ENCODE data around the gene CEP350.

The CEP350 gene

DNA sequence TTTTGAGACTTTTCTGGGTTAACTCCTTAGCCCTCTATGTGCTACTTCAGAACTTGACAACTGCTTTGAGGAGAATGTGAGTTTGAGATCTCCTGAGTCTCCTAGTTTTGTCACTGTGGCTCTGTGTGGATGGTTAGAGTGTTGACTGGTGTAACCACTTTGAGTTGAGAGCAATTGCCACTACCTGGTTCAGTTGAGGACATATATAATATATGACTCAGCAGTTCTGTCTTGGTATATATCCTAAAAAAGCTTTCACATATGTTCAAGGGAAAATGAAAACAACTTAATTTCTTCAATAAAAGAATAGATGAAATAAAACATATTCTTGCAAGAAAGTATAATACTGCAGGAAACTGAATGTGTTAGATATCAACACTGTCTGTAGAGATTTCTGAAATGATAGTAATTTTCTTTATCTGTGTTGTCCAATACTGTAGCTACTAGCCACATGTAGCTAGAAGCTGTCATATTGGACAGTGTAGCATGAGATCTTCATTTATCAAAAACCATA is 103.3 kb downstream of the CEP350 start:
- in situ Hi-C loops (cut with MboI; ENCODE audit: low sequenced_read_pairs) = no loop called here

- in situ Hi-C loops (cut with MboI; ENCODE audit: low sequenced_read_pairs) = no loop called here
Measured at GRCh38 chr1:180061019-180061418, 106.4 kb downstream of the CEP350 start.

GRCh38 chr1:180062452-180062971 is 107.9 kb downstream of the CEP350 start:
- in situ Hi-C loops (cut with MboI; ENCODE audit: low sequenced_read_pairs) = no loop called here

GRCh38 chr1:180065408-180065807 is 110.8 kb downstream of the CEP350 start:
- in situ Hi-C loops (cut with MboI; ENCODE audit: low sequenced_read_pairs) = no loop called here

- in situ Hi-C loops (cut with MboI; ENCODE audit: low sequenced_read_pairs) = no loop called here
Measured at GRCh38 chr1:180066150-180066549, 111.5 kb downstream of the CEP350 start.

DNA sequence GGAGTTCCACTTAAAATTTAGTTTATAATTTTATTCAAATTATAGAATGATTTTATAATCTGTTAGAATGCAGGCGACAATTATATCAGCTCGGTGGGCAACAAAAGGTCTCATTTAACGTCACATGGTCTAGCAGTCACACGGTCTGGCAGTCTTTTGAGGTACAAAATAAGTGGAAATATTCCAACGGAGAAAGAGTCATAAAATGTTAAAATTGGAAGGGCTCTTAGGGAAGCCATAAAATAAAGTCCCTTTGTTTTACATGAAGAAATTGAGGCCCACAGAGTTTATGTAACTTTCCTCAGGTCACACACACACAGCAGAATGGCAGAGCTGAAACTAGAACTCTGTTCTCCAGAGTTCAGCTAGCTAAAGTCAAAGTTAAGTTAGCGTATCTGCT is 115.7 kb downstream of the CEP350 start:
- in situ Hi-C loops (cut with MboI; ENCODE audit: low sequenced_read_pairs) = no loop called here

GRCh38 chr1:180071759-180072158 is 117.1 kb downstream of the CEP350 start:
- in situ Hi-C loops (cut with MboI; ENCODE audit: low sequenced_read_pairs) = no loop called here

GRCh38 chr1:180080439-180080838 is 125.8 kb downstream of the CEP350 start:
- in situ Hi-C loops (cut with MboI; ENCODE audit: low sequenced_read_pairs) = no loop called here

DNA sequence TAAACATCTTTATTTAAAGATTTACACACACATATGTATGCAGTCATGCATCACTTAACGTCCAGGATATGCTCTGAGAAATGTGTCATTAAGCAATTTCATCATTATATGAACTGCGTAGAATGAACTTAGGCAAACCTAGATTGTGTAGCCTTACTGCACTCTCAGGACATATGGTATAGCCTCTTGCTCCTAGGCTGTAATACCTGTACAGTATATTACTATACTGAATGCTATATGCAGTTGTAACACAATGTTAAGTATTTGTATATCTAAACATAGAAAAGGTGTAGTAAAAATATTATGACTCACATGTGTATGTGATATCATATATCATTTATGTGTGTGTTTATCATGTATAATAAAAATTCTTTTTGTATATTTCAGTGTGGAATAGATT is 126.9 kb downstream of the CEP350 start:
- in situ Hi-C loops (cut with MboI; ENCODE audit: low sequenced_read_pairs) = no loop called here

DNA sequence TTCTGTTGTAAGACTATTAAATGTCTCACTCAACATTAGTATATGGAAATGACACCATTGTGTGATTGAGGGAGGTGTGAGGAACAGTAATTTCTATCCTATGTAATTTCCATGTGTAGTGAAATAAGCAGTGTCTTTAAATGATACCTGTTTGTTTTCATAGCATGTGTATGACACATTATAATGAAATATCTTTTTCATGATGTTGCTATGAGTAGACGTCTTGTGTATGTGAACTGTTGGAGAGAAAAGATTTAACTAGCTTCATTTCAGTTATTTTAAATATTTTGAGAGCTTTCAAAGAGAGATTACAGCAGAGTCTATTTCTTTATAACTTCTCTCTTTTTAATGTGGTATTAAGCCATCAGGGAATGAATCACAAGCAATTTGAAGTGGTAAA is 128.6 kb downstream of the CEP350 start:
- in situ Hi-C loops (cut with MboI; ENCODE audit: low sequenced_read_pairs) = no loop called here

DNA sequence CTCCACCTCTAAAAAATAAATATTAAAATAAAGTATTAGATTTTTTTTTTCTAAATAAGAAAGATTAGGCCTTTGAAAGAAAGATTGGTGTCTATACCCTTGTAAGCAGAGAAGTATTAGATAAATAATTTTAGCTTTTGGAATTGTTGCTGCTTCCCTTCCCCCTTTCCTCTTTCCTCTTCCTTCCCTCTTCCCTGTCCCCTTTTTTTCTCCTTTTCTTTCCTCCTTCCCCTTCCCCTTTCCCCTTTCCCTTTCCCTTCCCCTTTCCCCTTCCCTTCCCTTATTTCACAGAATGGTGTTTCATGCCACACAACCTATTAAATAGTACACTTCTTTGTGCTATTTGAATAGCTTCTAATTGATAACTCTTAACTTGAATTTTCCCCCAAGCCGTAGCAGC is 130.3 kb downstream of the CEP350 start:
- in situ Hi-C loops (cut with MboI; ENCODE audit: low sequenced_read_pairs) = no loop called here

- in situ Hi-C loops (cut with MboI; ENCODE audit: low sequenced_read_pairs) = no loop called here
Measured at GRCh38 chr1:180085331-180085730, 130.7 kb downstream of the CEP350 start.

GRCh38 chr1:180092931-180093650 is 138.5 kb downstream of the CEP350 start:
- in situ Hi-C loops (cut with MboI; ENCODE audit: low sequenced_read_pairs) = no loop called here

DNA sequence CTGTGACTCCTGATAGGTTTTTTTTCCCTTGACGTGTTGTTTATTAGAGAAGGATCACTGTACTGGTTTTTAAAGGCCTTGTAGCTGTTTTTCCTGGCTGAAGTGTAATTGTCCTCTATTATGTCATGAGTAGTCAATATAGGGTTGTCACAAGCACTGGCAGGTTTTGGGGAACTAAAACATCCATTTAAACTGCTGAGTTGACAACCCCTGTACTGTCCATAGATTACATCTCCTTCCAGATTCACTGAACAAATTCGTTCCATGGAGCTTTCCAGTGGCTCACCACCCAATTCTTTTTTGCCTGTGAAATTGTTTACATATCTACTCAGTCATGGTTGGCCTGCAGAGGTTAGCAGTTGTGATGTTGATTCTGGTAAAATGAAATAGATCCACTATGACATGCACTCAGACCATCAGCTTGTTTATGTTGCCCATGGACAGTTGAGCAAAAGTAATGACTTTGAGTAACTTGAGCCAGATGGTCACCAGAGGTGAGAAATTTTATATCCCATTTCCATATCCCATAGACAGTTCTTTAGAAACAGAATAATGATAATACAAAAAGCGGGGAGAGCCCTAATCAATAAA is 140.2 kb downstream of the CEP350 start:
- in situ Hi-C loops (cut with MboI; ENCODE audit: low sequenced_read_pairs) = no loop called here

DNA sequence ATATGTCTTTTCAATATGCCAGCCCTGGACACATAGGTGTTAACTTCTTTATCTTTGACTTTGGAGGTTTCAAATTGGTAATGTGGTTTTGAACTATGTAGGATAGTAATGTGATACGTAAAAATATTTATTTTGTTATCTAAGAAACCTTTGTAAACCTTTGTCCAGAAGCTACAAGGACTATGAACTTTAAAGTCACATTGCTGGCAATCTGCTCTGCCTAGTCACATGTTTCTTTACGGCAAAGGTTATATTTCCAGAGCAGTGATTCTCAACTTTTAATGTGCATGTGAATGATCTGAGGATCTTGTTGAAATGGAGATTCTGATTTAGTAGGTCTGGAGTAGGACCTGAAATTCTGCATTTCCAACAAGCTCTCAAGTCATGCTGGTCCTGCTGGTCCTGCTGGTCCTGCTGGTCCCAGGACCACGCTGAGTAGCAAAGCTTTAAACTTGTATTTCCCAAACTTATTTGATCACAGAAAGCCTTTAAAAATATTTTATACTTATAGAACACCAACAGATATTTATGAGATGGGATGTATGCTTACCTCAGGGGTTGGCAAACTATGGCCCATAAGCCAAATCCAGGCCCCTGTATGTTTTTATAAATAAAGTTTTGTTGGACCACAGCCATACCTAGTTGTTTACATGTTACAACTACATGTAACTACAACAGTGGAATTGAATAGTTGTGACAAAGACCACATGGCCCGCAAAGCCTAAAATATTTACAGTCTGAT is 142.1 kb downstream of the CEP350 start:
- in situ Hi-C loops (cut with MboI; ENCODE audit: low sequenced_read_pairs) = no loop called here

GRCh38 chr1:180097326-180097605 is 142.7 kb downstream of the CEP350 start:
- in situ Hi-C loops (cut with MboI; ENCODE audit: low sequenced_read_pairs) = no loop called here

DNA sequence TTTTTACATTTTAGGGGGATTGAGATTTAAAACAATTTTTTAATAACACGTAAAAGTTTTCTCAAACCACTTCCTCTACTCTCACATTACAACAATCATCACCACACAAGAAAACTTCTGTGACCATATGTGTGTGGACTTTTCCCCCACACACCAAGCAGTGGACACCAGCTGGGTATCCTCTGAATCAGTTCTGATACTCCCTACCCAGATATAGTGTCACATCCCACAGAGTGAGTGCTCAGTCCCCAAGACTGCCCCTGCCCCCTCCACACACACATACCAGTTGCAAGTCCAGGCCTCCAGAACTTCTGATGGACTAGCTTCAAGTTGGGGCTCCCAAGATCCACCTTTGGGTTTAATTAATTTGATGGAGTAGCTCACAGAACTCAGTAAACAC is 146.8 kb downstream of the CEP350 start:
- in situ Hi-C loops (cut with MboI; ENCODE audit: low sequenced_read_pairs) = no loop called here

- in situ Hi-C loops (cut with MboI; ENCODE audit: low sequenced_read_pairs) = no loop called here
Measured at GRCh38 chr1:180103819-180104218, 149.2 kb downstream of the CEP350 start.

GRCh38 chr1:180112091-180112490 is 157.5 kb downstream of the CEP350 start:
- in situ Hi-C loops (cut with MboI; ENCODE audit: low sequenced_read_pairs) = no loop called here

GRCh38 chr1:180112984-180113647 is 158.5 kb downstream of the CEP350 start:
- in situ Hi-C loops (cut with MboI; ENCODE audit: low sequenced_read_pairs) = no loop called here

- in situ Hi-C loops (cut with MboI; ENCODE audit: low sequenced_read_pairs) = no loop called here
Measured at GRCh38 chr1:180114396-180114945, 159.9 kb downstream of the CEP350 start.

Measured in hTERT RPE-1 (cell line).